ENCODE measurements around the gene DEK.
"Not testable (repeated sequence)": the region's sequence is repeated elsewhere in the genome, so short reads cannot be mapped to it uniquely, and the experiment has no call there.

DEK gene

DNA sequence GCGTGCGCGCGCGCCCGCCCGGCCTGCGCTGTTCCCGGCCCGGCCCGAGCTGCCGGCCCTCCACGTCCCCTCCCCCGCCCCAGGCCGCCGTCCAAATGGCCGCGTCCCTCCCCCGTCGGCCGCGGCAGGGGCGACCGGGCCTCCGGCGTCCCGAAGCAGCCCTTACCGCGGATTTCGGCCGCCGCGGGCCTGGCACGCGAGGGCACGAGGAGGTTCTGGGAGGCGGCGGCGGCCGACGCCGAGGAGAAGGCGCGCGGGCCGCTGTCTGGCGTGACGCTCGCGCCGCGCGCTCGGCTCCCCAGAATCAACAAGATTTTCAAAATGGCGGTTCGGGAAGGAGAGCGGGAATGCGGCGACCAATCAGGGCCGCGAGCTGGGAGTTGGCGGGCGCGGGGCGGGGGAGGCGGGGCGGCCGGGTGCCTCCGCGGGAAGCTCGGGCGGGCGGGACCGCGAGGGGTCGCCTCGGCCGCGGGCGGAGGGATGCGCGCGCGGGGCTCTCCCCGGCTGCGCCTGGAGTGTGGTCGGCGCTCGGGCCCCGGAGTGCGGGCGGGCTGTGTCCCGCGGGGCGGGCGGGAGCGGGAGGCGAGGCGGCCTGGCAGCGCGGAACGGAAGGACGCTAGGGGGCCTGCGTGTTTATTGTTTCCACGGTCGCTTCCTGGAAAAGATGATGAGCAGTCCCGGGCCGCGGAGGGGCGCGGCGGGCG lies at the start of gene DEK:
TSS of gene DEK (minus strand) at position 312 of the 704 bp plus-strand sequence. CDS start 543 bp downstream, outside the sequence.
- peak; percentile 82 to 85 for DNase-seq

- DNase-seq, result no peak
Observed at GRCh38 chr6:18312368-18312767, 48.0 kb upstream of the DEK start.

GRCh38 chr6:18310010-18310409 lies 45.7 kb upstream of the DEK start:
- not testable (repeated sequence) for DNase-seq

DNA sequence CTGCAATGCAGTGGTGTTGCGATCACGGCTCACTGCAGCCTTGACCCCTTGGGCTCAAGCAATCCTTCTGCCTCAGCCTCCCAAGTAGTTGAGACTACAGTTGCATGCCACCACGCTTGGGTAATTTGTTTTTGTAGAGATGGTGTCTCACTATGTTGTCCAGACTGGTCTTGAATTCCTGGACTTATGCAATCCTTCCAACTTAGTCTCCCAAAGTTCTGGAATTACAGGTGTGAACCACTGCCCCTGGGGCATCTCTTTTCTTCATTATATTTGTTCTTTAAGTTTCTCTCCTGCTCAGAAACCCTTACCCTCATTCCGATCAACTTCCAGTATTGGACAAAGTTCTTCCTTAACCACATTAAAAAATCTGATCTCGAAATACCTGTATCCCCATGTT lies 44.7 kb upstream of the DEK start:
- no peak for DNase-seq

- DNase-seq, result no peak
Observed at GRCh38 chr6:18308070-18308735, 43.9 kb upstream of the DEK start.

GRCh38 chr6:18306977-18307376 lies 42.6 kb upstream of the DEK start:
- no peak for DNase-seq

DNA sequence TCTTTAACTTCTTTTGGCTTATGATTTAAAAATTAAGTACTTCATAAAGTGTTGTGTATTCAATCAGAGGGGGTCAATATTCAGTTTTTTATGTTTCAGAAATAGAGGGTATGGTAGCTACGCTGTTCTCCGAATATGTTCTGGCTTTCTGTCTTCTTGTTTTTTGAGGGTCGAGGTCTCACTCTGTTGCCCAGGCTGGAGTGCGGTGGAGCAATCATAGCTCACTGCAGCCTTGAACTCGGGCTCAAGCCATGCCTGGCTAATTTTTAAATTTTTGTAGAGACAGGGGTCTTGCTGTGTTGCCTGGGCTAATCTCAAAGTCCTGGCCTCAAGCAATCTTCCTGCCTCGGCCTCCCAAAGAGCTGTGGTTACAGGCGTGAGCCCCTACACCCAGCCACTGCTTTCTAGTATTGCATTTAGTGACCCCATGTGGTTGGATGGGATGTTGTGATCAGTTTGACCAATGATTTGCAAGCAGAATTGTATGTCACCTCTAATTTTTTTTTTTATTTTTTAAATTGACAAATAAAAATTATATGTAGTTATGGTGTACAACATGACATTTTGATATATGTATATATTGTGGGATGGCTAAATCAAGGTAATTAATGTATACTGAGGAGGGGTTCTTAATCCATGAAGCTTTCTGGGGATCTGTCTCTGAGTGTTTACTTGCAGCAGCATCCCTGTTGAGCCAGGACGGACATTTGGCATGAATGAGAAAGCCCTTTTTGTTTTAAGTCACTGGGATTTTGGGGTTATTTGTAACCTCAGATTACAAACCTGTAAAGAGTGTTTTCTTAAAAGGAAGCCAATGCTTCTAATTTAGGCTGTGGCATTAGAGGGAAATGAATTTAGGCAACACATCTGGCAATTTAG lies 38.5 kb upstream of the DEK start:
- DNase-seq, result no peak

GRCh38 chr6:18293076-18293904 lies 29.0 kb upstream of the DEK start:
- no peak for DNase-seq

- no peak for DNase-seq
Observed at GRCh38 chr6:18289283-18289682, 25.0 kb upstream of the DEK start.

DNA sequence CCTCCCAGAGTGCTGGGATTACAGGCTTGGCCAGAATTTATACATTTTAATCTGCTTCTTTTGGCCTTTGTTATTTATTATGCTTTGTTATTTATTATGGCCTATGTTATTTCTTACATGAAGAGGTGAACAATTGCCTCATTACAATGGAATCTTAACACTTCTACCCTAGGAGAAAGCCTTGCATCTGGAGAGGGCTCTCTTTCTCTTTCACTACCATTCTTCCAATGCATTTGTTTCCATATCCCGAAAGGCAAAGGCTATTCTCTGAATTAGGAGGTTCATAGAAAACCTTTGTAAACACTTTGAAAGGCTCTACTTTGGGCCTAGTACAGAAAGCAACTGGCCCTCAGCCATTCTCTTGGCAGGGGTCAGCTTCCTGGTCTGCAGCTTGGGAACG lies 19.9 kb upstream of the DEK start:
- DNase-seq, result no peak

DNA sequence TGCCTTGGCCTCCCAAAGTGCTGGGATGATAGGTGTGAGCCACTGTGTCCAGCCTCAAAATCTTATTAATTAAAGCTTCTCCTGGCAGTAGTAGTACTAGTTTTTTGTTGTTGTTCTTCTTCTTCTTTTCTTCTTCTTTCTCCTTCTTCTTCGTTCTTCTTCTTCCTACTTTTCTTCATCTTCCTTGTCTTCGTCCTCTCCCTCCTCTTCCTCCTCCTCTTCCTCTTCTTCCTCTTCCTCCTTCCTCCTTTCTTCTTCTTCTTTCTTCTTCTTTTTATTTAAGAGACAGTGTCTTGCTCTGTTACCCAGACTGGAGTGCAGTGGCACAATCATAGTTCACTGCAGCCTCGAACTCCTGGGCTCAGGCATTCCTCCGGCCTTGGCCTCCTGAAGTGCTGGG lies 17.2 kb upstream of the DEK start:
- DNase-seq, result no peak

- DNase-seq, result no peak
Observed at GRCh38 chr6:18280084-18280483, 15.8 kb upstream of the DEK start.

GRCh38 chr6:18279422-18279821 lies 15.1 kb upstream of the DEK start:
- no peak for DNase-seq

DNA sequence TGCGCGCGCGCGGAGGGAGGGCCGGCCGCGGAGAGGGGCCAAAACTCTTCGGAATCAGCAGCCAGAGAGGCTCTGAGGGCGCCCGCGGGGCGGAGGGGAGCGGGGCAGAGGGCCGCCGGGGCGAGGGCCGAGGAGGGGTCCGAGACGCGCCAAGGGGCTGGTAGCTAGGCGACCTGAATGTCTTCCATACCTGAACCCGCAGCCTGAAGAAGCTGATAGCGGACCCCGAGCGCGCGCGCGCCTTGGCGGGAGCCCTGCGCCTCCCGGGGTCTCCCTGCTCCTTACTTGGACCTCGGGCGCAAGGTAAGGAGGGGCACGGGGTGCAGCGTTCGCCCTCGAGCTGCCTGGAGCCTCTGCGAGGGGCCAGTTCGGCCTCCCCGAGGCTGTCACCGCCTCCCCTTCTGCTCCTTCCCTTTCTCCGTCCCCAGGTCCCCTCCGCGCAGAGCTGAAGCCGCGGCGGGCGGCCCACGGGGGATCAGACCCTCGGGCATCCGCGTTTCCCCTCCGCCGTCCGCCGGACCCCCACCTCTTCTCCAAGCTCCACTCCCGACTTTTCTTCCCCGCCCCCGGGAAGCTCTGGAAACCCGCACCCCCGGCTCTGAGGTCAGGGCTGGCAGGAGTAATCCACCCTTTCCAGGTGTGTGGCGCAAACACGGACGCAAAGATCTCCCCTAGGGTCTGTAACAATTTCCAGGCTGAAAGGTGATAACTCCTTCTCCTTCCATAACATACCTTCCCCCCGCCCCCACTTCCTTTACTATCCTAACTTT lies 13.1 kb upstream of the DEK start:
- no peak for DNase-seq

DNA sequence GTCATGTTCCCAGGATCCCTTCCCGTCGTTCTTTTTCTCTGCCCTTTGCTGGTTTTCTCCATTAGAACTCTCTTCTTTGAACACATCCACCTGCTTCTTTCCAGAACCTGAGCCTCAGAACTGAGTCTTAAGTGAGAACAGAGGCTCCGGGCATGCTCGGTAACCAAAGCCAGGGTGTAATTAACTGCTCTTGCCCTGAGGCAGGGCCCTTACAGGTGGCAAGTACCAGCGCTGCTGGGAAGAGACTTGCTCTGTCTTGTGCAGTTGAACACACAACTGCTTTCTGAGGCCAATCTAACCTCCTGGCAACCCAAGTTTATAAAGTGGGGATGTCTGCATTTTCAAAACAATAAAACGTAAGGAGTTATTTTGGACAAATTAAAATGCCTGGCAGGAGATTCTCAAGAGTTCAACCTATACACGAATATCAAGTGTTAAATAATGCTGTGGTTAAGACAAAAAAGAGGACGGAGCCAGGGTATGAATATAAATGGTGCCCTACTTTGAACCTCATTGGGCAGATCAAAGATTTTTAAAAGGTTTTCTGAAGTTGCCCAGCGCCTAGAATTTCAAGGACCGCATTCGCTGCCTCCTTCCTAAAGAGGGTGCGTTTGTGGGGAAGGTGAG lies 12.4 kb upstream of the DEK start:
- no peak for DNase-seq

GRCh38 chr6:18270216-18270615 lies 5.9 kb upstream of the DEK start:
- DNase-seq, result no peak

GRCh38 chr6:18269717-18270116 lies 5.4 kb upstream of the DEK start:
- no peak for DNase-seq

DNA sequence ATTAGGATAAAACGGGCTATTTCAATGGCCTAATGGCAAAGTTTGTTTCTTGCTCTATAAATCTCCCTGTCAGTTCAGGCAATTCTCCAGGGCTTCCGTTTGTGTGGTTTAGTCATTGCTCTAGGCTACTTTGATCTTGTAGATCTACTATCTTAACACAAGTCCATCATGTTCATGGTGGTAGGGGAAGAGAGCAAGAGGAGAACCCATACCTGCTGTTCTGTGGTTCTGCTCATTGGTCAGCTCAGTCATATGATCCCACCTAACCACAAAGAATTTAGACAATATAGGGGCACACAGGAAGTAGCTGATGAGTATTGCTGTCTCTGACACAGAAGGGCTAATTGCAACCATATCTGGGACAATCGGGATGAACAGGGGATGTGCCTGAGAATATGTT lies 4.9 kb upstream of the DEK start:
- DNase-seq, result no peak

DNA sequence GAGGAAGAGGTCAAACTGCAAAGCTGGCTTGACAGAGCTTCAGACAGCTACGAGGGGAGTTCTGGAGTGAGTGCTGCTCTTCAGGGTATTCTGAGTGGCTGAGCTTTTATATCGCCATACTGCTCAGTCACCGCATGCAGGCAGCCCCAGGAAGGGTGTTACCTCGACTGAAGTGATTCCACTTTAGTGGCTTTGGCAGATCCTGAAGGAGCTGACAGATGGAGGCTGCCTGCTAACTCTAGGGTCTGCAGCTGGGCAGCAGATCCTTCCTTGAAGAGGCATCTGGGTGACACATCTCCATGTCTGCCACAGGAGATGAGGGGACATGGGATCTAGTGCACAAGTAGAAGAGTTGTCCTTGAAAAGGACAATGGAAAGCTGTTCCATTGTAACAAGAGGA lies 3.7 kb upstream of the DEK start:
- no peak for DNase-seq

DNA sequence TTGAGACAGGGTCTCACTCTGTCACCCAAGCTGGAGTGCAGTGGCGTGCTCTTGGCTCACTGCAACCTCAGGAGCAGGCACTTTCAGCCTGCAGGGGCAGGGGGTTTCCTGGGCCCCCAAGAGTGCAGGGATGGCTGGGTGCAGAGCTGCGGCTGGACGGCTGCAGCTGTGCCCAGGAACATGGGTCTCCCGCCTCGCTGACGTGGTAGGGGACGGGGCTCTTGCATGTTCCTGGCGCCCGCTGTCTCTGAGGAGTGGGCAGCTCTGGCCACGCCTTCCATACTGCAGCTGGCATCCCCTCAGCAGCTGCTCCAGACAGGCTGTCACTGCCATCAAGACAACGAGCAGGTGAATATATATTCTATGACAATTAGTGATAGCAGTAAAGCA lies 2.2 kb upstream of the DEK start:
- DNase-seq, result no peak

DNA sequence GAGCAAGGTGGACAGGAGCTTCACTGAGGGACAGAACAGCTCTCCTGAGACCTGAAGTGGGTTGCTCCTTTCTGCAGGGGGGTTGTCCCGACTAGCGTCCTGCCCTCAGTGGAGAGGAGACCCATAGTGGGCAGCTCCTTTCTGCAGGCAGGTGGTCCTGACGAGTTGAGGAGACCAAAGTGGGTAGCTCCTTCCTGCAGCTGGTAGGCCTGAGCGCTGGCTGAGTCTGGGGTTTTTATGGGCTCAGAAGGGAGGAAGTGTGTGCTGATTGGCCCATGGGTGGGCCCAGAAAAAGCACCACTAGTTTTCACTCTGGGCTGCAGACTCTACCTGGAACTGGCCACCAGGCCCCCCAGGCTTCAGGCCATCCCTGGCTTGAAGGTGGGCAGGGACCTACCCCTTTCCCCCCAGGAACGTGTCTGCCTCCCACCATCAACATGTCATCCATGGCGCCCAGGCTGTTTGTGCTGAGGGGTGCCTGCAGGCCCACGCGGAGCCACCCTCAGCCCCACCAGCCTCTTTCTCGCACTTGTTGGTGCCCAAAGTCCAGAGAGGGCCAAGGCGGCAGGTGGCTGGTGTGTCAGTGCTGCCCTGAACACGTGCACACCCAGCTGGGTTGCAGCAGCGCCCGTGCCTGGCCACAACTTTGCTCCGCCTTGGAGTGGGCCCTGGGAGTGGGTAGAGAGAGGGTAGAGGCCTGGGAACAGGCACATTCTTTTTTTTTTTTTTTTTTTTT lies 1.6 kb upstream of the DEK start:
- DNase-seq, result no peak

Measured in NCI-H1930 (cell line).